Epithelial cell of esophagus (primary cell): ENCODE data around the gene PTF1A.

Source experiments
- DNase-seq: peaks from one replicate; pipeline ENCODE4 v3.0.0; 2010; ENCODE audit warnings: low read depth
- H3K4me3 ChIP-seq: 2 replicates; pipeline ENCODE4 v1.5.1; 2011; ENCODE audit warnings: mild to moderate bottlenecking, low read length, control low read depth
- TF ChIP-seq, protein P1 (sequence below): IDR thresholded peaks from 2 replicates; pipeline ENCODE4 v1.5.1; 2011; ENCODE audit warnings: low read depth, mild to moderate bottlenecking, low read length, control low read depth, inconsistent platforms; ENCODE audit not compliant: insufficient read depth; ENCODE audit errors: missing control alignments

The PTF1A gene

DNA sequence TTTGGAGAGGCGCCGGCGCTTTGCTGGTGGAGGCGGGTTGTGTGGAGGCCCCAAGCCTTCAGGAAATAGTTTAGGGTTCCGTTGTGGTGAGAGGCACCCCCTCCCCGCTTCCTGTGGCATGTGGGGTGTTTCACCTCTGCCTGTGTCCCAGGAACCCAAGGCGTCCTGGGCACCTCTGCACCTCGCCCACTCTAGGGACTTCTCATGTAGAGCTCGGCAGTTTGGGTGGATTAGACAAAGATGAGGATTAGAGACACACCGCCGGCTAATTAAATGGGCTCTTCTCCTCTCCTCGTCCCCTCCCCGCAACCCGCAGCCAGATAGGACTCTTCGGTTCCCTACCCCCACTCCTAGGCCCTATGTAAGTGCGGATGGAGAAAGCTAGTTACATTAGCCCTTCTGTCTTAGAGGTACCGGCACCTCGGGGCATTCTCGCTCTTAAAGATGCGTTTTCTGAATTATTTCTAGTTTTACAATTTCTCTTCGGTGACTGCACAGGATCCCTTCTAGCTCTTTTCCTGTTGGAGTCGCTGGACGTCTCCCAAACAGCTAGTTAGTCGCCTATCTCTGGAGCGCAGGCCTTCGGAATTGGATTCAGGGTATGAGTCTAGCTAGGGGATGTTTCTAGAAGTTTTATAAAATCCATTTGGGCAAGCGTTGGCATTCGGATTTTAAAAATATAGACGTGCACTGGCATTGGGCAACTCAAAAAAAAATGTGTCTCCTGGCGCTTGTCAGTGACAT is 7.8 kb downstream of the PTF1A start:
- TF ChIP-seq, protein P1, sequence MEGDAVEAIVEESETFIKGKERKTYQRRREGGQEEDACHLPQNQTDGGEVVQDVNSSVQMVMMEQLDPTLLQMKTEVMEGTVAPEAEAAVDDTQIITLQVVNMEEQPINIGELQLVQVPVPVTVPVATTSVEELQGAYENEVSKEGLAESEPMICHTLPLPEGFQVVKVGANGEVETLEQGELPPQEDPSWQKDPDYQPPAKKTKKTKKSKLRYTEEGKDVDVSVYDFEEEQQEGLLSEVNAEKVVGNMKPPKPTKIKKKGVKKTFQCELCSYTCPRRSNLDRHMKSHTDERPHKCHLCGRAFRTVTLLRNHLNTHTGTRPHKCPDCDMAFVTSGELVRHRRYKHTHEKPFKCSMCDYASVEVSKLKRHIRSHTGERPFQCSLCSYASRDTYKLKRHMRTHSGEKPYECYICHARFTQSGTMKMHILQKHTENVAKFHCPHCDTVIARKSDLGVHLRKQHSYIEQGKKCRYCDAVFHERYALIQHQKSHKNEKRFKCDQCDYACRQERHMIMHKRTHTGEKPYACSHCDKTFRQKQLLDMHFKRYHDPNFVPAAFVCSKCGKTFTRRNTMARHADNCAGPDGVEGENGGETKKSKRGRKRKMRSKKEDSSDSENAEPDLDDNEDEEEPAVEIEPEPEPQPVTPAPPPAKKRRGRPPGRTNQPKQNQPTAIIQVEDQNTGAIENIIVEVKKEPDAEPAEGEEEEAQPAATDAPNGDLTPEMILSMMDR, result no peak
- no peak overlapping the region for H3K4me3 ChIP-seq
- no peak for DNase-seq

DNA sequence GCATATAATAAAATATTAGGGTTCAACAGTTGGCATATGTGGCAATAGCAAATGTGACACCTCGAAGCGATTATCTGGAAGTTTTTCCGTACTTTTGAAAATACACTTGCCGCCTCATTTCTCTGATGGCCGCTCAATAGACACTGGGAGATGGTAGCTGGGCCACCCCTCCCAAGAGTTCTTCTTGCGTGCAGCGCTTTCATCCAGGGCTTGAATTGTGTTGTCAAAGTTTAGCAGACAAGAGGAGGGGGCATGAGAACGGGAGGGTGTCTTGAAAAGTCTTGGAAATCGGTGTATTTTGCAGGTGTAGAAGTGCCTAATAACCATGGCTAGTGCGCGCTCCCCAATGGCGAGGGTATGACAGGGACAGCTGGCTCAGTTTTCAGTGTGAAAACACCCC is 8.5 kb downstream of the PTF1A start:
- H3K4me3 ChIP-seq, result no peak overlapping the region
- DNase-seq, result no peak
- TF ChIP-seq, protein P1, result no peak

- TF ChIP-seq, protein P1, result no peak
- DNase-seq, result no peak
- H3K4me3 ChIP-seq, result no peak overlapping the region
Measured at GRCh38 chr10:23200997-23201652, 9.0 kb downstream of the PTF1A start.

DNA sequence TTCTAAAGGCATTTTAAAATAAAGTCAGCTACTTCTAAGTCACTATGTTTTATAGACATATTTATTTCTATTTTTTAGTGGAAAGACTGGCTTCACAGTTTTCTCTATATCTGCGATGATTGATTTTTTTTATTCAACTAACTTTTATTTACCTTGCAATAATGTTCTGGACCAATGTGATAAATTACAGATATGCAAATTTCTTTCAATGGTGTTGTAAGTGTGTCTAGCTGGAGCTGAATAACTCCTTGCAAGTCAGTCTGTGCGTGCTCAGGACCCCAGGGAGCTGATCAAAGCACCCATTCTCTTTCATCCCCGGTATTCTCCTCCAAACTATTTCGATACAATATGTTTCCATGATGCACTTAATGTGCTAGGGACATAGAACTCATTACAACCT is 9.7 kb downstream of the PTF1A start:
- TF ChIP-seq, protein P1, result no peak
- no peak for DNase-seq
- H3K4me3 ChIP-seq, result no peak overlapping the region

- no peak overlapping the region for H3K4me3 ChIP-seq
- TF ChIP-seq, protein P1, result no peak
- DNase-seq, result no peak
Measured at GRCh38 chr10:23202779-23203178, 10.7 kb downstream of the PTF1A start.

- DNase-seq, result no peak
- H3K4me3 ChIP-seq, result no peak overlapping the region
- TF ChIP-seq, protein P1, result no peak
Measured at GRCh38 chr10:23203369-23204325, 11.5 kb downstream of the PTF1A start.
